ENCODE data around the gene AKR7A2.

- TF ChIP-seq NRF1 (conservative IDR thresholded peaks at IDR 0.05; ENCODE audit: low read depth, low read length) (no peak), NFYB (IDR thresholded peaks at IDR 0.05; ENCODE audit: insufficient read depth, low read depth, low read length) (no peak), ZBTB40 (IDR thresholded peaks at IDR 0.05; ENCODE audit: borderline replicate concordance) (no peak), SP1 (IDR thresholded peaks at IDR 0.05; ENCODE audit: low read depth, low read length) (no peak), CTCF (IDR thresholded peaks at IDR 0.05 in 2 of 3, conservative IDR thresholded peaks at IDR 0.05 in 1 of 3; ENCODE audit: control insufficient read depth in 2 of 3, extremely low read depth in 1 of 3, insufficient read depth in 1 of 3, low read depth in 3 of 3, low read length in 3 of 3) (no peak), BACH1 (IDR thresholded peaks at IDR 0.05; ENCODE audit: borderline replicate concordance) (no peak), MAX (IDR thresholded peaks at IDR 0.05; ENCODE audit: low read depth, low read length) (no peak), EZH2 (IDR thresholded peaks at IDR 0.05; ENCODE audit: borderline replicate concordance, control insufficient read depth, low read depth, low read length) (no peak), POLR2AphosphoS5 (IDR thresholded peaks at IDR 0.05; ENCODE audit: low read length) (no peak), HDAC6 (IDR thresholded peaks at IDR 0.05; ENCODE audit: unreplicated experiment) (no peak), ZBTB33 (IDR thresholded peaks at IDR 0.05) (no peak), POU2F2 (IDR thresholded peaks at IDR 0.05; ENCODE audit: borderline replicate concordance, low read depth, low read length) (no peak)
Observed at GRCh38 chr1:19345391-19345790, 33.4 kb upstream of the AKR7A2 start.
